Glutamatergic neuron (in vitro differentiated cells): ENCODE results near the gene NCAPD2. TPM values are rescaled to one million over a fixed set of nuclear protein-coding genes. Genes with fewer than 3 reads are reported as not detected.

Experiments
- DNase-seq: peaks from one replicate; pipeline ENCODE4 v3.0.0; 2022
- H3K27ac Mint-ChIP-seq: one replicate; pipeline ENCODE4 v1.8.0; 2020; ENCODE audit warnings: mild to moderate bottlenecking, mixed read lengths, inconsistent platforms; ENCODE audit not compliant: unreplicated experiment
- H3K27me3 Mint-ChIP-seq: one replicate; pipeline ENCODE4 v1.8.0; 2020; ENCODE audit warnings: mild to moderate bottlenecking, moderate library complexity, mixed read lengths, inconsistent platforms; ENCODE audit not compliant: unreplicated experiment
- H3K36me3 Mint-ChIP-seq: one replicate; pipeline ENCODE4 v1.8.0; 2020; ENCODE audit warnings: mild to moderate bottlenecking, mixed read lengths, inconsistent platforms; ENCODE audit not compliant: unreplicated experiment
- H3K4me1 Mint-ChIP-seq: one replicate; pipeline ENCODE4 v1.8.0; 2020; ENCODE audit warnings: mild to moderate bottlenecking, low read depth, mixed read lengths, inconsistent platforms; ENCODE audit not compliant: unreplicated experiment
- H3K4me3 Mint-ChIP-seq: one replicate; pipeline ENCODE4 v1.8.0; 2020; ENCODE audit warnings: mild to moderate bottlenecking, mixed read lengths, inconsistent platforms; ENCODE audit not compliant: unreplicated experiment
- H3K9me3 Mint-ChIP-seq: one replicate; pipeline ENCODE4 v1.8.0; 2020; ENCODE audit warnings: mild to moderate bottlenecking, moderate library complexity, mixed read lengths, inconsistent platforms; ENCODE audit not compliant: unreplicated experiment
- CTCF ChIP-seq: fragments of 200-600 bp; sonication (generic); IDR thresholded peaks from one replicate; pipeline ENCODE4 v1.5.0; 2021; ENCODE audit not compliant: partially characterized antibody, unreplicated experiment
- total RNA-seq: library from RNA; stranded (reverse); fragmentation: NEBNext Ultra II Directional; extraction: Animal tissue kit (Norgen Biotek cat#: 25700); gene quantifications from one replicate; pipeline ENCODE4 v1.2.1, GENCODE V29; 2021; ENCODE audit not compliant: unreplicated experiment

NCAPD2 gene
- total RNA-seq, 1 donor from 2014 or later: 29.3 TPM

DNA sequence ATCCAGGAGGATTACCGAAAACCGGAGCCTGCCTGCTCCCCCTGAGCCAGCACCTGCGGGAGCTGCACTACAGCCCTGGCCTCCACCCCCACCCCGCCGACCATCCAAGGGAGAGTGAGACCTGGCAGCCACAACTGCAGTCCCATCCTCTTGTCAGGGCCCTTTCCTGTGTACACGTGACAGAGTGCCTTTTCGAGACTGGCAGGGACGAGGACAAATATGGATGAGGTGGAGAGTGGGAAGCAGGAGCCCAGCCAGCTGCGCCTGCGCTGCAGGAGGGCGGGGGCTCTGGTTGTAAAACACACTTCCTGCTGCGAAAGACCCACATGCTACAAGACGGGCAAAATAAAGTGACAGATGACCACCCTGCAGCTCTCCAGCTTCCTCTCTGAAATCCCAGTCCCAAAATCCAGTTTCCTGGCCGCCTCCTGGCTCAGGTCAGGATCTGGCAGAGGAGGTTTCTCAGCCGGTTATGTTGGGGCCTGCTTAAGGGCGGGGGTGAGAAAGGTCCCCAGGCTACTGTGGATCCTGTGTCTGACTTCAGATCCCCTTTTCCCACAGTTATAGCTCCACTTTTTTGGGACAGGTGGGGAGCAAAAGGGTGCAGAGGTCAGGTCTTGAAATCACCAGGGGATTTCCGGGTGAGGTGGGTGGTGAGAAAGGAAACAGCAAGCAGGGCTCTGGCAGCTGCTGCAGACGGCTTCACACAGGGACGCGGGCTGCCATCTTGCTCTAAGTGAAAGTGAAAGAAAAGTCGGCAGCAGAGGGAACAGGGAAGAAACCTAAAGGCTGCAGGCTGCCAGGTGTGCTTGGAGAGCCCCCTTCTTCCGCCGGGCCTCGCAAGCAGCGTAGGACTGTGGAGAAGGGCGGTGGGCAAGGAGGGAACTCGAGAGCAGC lies 42.3 kb upstream of the NCAPD2 start, which contains the start of gene TAPBPL:
TSS of gene TAPBPL (plus strand) at position 695 of the 897 bp plus-strand sequence. CDS start 207 bp downstream, outside the sequence.
- Mint-ChIP-seq H3K27ac (peak within 1 kb of the TSS; percentile 97), H3K4me1 (peaks cover 18% of the 10 kb centered on the region), H3K36me3 (no peaks in the 10 kb centered on the region), H3K4me3 (peak within 1 kb of the TSS; percentile 83), H3K9me3 (peaks cover 13% of the 10 kb centered on the region), H3K27me3 (peaks cover 7% of the 10 kb centered on the region)
- peak; percentile 76 for DNase-seq
- TF ChIP-seq CTCF: no peak

- no peak for TF ChIP-seq CTCF
- peak overlapping the region; percentile 97 for H3K27ac Mint-ChIP-seq
- H3K36me3 Mint-ChIP-seq: no peaks in the 10 kb centered on the region
- H3K4me3 Mint-ChIP-seq: no peak overlapping the region
- DNase-seq: no peak
- H3K9me3 Mint-ChIP-seq: peaks cover 13% of the 10 kb centered on the region
- peaks cover 18% of the 10 kb centered on the region for H3K4me1 Mint-ChIP-seq
- H3K27me3 Mint-ChIP-seq: peaks cover 7% of the 10 kb centered on the region
These were observed 41.5 kb upstream of the NCAPD2 start for GRCh38 chr12:6452245-6452943.

GRCh38 chr12:6452944-6453630 lies 40.8 kb upstream of the NCAPD2 start:
- no peak for TF ChIP-seq CTCF
- Mint-ChIP-seq H3K36me3 (no peaks in the 10 kb centered on the region), H3K27ac (no peak overlapping the region), H3K9me3 (peaks cover 13% of the 10 kb centered on the region), H3K4me3 (no peak overlapping the region), H3K27me3 (peaks cover 7% of the 10 kb centered on the region), H3K4me1 (peaks cover 18% of the 10 kb centered on the region)
- no peak for DNase-seq

- Mint-ChIP-seq H3K27ac (no peak overlapping the region), H3K4me3 (no peak overlapping the region), H3K36me3 (no peaks in the 10 kb centered on the region), H3K9me3 (peaks cover 4% of the 10 kb centered on the region), H3K4me1 (peaks cover 2% of the 10 kb centered on the region), H3K27me3 (peaks cover 2% of the 10 kb centered on the region)
- DNase-seq: no peak
- no peak for TF ChIP-seq CTCF
These were observed 36.5 kb upstream of the NCAPD2 start for GRCh38 chr12:6457220-6457945.
